Sigmoid colon (tissue), 4 donors: ENCODE data around the gene ARL4A.

Experiments used
- EP300 ChIP-seq, 4 donors: sonication (generic); formaldehyde crosslinking; IDR thresholded peaks; one replicate each; pipeline ENCODE4 v1.6.1; 2017; ENCODE audit warnings: antibody characterized with exemption in 4 of 4
- POLR2A ChIP-seq, 2 donors: fragments of 450-650 bp; IDR thresholded peaks; one replicate each; pipeline ENCODE4 v1.6.1; 2016; ENCODE audit warnings: antibody characterized with exemption in 2 of 2, mild to moderate bottlenecking in 2 of 2, moderate library complexity in 2 of 2
- POLR2AphosphoS5 ChIP-seq, 4 donors: sonication (generic); formaldehyde crosslinking; IDR thresholded peaks; one replicate each; pipeline ENCODE4 v1.6.1; 2017; ENCODE audit warnings: antibody characterized with exemption in 4 of 4
- TF ChIP-seq, protein P1 (sequence below), 4 experiments: fragments of 450-650 bp in 3 of 4; fragments of 200-600 bp in 1 of 4; IDR thresholded peaks; one replicate each; pipeline ENCODE4 v1.5.1; 2016 to 2019; ENCODE audit warnings: antibody characterized with exemption in 4 of 4, mild to moderate bottlenecking in 3 of 4, moderate library complexity in 2 of 4

DNA sequence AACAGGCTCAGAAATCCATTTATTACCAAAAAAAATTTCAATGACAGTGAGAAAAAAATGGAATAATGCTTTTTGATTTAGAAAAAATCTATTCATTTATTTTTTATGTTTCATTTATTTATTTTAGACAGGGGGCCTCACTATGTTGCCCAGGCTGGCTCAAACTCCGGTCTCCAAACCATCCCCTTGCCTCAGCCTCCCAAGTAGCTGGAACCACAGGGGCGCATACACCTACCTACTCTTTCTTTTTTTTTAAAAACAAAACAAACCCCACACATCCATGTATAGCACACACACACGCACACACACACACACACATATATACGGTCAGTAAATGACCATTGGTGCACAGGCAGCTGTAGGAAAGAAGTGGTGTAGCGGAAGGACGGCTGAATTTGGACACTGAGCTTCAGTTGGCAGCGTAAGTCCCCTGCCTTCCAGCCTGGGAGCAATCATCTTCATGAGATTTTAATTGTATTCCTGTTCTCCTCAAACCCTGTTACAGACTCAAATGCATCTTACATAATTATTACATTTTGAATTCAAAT is 28.8 kb downstream of the ARL4A start:
- TF ChIP-seq, protein P1, sequence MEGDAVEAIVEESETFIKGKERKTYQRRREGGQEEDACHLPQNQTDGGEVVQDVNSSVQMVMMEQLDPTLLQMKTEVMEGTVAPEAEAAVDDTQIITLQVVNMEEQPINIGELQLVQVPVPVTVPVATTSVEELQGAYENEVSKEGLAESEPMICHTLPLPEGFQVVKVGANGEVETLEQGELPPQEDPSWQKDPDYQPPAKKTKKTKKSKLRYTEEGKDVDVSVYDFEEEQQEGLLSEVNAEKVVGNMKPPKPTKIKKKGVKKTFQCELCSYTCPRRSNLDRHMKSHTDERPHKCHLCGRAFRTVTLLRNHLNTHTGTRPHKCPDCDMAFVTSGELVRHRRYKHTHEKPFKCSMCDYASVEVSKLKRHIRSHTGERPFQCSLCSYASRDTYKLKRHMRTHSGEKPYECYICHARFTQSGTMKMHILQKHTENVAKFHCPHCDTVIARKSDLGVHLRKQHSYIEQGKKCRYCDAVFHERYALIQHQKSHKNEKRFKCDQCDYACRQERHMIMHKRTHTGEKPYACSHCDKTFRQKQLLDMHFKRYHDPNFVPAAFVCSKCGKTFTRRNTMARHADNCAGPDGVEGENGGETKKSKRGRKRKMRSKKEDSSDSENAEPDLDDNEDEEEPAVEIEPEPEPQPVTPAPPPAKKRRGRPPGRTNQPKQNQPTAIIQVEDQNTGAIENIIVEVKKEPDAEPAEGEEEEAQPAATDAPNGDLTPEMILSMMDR (IDR thresholded peaks at IDR 0.05) = no peak
- no peak for TF ChIP-seq POLR2AphosphoS5 (IDR thresholded peaks at IDR 0.05)
- TF ChIP-seq POLR2A (IDR thresholded peaks at IDR 0.05) = no peak
- TF ChIP-seq EP300 (IDR thresholded peaks at IDR 0.05) = no peak
